CD14-positive monocyte (primary cell): ENCODE data around the gene PLET1. TPM values are rescaled to one million over a fixed set of nuclear protein-coding genes. Genes with fewer than 3 reads are reported as not detected.

Source experiments
- DNase-seq, 3 donors: peaks; one replicate each; pipeline ENCODE4 v3.0.0-alpha.2; 2011 to 2022
- H2AFZ ChIP-seq: 2 replicates; pipeline ENCODE4 v1.6.0; 2012; ENCODE audit warnings: mild to moderate bottlenecking, low read depth, low read length, inconsistent platforms; ENCODE audit not compliant: insufficient read depth, poor library complexity, severe bottlenecking
- H3K27ac ChIP-seq, 2 donors: 1 replicate in 1 of 2; 2 replicates in 1 of 2; pipeline ENCODE4 v1.5.1; 2012 to 2013; ENCODE audit warnings: low read length in 2 of 2, control low read depth in 1 of 2, inconsistent platforms in 1 of 2, low read depth in 1 of 2, mild to moderate bottlenecking in 1 of 2
- H3K27me3 ChIP-seq, 2 donors: one replicate each; pipeline versions ENCODE4 v1.6.0 to v1.6.1; 2011 to 2013; ENCODE audit warnings: low read length in 2 of 2; ENCODE audit not compliant: control insufficient read depth in 2 of 2, insufficient read depth in 2 of 2
- H3K36me3 ChIP-seq, 2 donors: replicated peaks in 1 of 2; 1 replicate in 1 of 2; 2 replicates in 1 of 2; pipeline versions ENCODE4 v1.5.1 to v1.6.1; 2012 to 2013; ENCODE audit warnings: low read length in 2 of 2, control low read depth in 1 of 2, inconsistent platforms in 1 of 2, mild to moderate bottlenecking in 1 of 2; ENCODE audit not compliant: insufficient read depth in 2 of 2, control insufficient read depth in 1 of 2
- H3K4me1 ChIP-seq, 2 donors: 1 replicate in 1 of 2; 2 replicates in 1 of 2; pipeline versions ENCODE4 v1.5.1 to v1.6.1; 2012 to 2013; ENCODE audit warnings: low read length in 2 of 2, control low read depth in 1 of 2, inconsistent platforms in 1 of 2, mild to moderate bottlenecking in 1 of 2, moderate library complexity in 1 of 2; ENCODE audit not compliant: insufficient read depth in 2 of 2, control insufficient read depth in 1 of 2
- H3K4me2 ChIP-seq: replicated peaks from 2 replicates; pipeline ENCODE3; 2012; ENCODE audit warnings: low read length, moderate library complexity, mild to moderate bottlenecking; ENCODE audit not compliant: poor library complexity, severe bottlenecking; ENCODE audit errors: extremely low read depth
- H3K4me3 ChIP-seq, 3 experiments: fragments of 200-600 bp in 1 of 3; sonication (generic) in 1 of 3; replicated peaks in 1 of 3; 1 replicate in 2 of 3; 2 replicates in 1 of 3; pipeline ENCODE4 v1.5.1; 2011 to 2013; ENCODE audit warnings: low read length in 3 of 3, mild to moderate bottlenecking in 3 of 3, control low read depth in 2 of 3, low read depth in 2 of 3, inconsistent platforms in 1 of 3, moderate library complexity in 1 of 3
- H3K79me2 ChIP-seq: 2 replicates; pipeline ENCODE4 v1.6.0; 2012; ENCODE audit warnings: mild to moderate bottlenecking, control low read depth, inconsistent platforms, low read length, moderate library complexity; ENCODE audit not compliant: insufficient read depth
- H3K9ac ChIP-seq: 2 replicates; pipeline ENCODE4 v1.6.0; 2017; ENCODE audit warnings: low read length, mild to moderate bottlenecking; ENCODE audit not compliant: insufficient read depth, poor library complexity, severe bottlenecking
- H3K9me3 ChIP-seq, 2 donors: replicated peaks in 1 of 2; 1 replicate in 1 of 2; 2 replicates in 1 of 2; pipeline versions ENCODE4 v1.5.1 to v1.6.1; 2012 to 2013; ENCODE audit warnings: low read length in 2 of 2, control low read depth in 1 of 2; ENCODE audit not compliant: control insufficient read depth in 1 of 2, insufficient read depth in 1 of 2
- H4K20me1 ChIP-seq: 2 replicates; pipeline ENCODE4 v1.6.0; 2012; ENCODE audit warnings: mild to moderate bottlenecking, low read length, control low read depth, moderate library complexity; ENCODE audit not compliant: insufficient read depth
- H3K27ac Mint-ChIP-seq, 7 donors: one replicate each; pipeline ENCODE4 v1.8.0; 2020; ENCODE audit warnings: mild to moderate bottlenecking in 7 of 7, mixed read lengths in 7 of 7, moderate library complexity in 6 of 7, inconsistent platforms in 2 of 7
- H3K27me3 Mint-ChIP-seq, 3 donors: one replicate each; pipeline ENCODE4 v1.8.0; 2021 to 2022; ENCODE audit warnings: low read depth in 3 of 3, mild to moderate bottlenecking in 3 of 3, mixed read lengths in 3 of 3, moderate library complexity in 3 of 3, inconsistent platforms in 1 of 3
- H3K36me3 Mint-ChIP-seq, 2 donors: one replicate each; pipeline ENCODE4 v1.8.0; 2020; ENCODE audit warnings: mixed read lengths in 2 of 2, inconsistent platforms in 1 of 2, mild to moderate bottlenecking in 1 of 2
- H3K4me1 Mint-ChIP-seq: one replicate; pipeline ENCODE4 v1.8.0; 2020; ENCODE audit warnings: mild to moderate bottlenecking, mixed read lengths
- H3K4me3 Mint-ChIP-seq, 2 donors: one replicate each; pipeline ENCODE4 v1.8.0; 2020; ENCODE audit warnings: mild to moderate bottlenecking in 2 of 2, mixed read lengths in 2 of 2, moderate library complexity in 1 of 2
- H3K9me3 Mint-ChIP-seq, 7 donors: one replicate each; pipeline ENCODE4 v1.8.0; 2020 to 2022; ENCODE audit warnings: mixed read lengths in 7 of 7, mild to moderate bottlenecking in 6 of 7, moderate library complexity in 6 of 7, inconsistent platforms in 2 of 7
- WGBS: methylation state at CpG from one replicate; pipeline ENCODE4 v1.1.5; 2013; ENCODE audit warnings: missing lambda C conversion rate; ENCODE audit not compliant: insufficient coverage; 5-methylcytosine and 5-hydroxymethylcytosine counted together
- intact Hi-C, 2 donors: fragments of 100-400 bp; cut with micrococcal nuclease; formaldehyde crosslinking; loops; one replicate each; pipeline versions ENCODE4 v1.15.0 to v1.15.1; 2023
- polyA plus RNA-seq, 3 donors: library from polyadenylated mRNA; depleted of rRNA in 1 of 3; unstranded in 2 of 3; stranded (reverse) in 1 of 3; fragments of 300-500 nt in 2 of 3; fragments of >200 nt in 1 of 3; fragmentation: Illumina TruSeq in 2 of 3; gene quantifications; 1 replicate in 2 of 3; 2 replicates in 1 of 3; pipeline ENCODE4 v1.2.3, GENCODE V29; 2012 to 2021
- TF ChIP-seq, protein P1 (sequence below): fragments of 200-600 bp; IDR thresholded peaks from one replicate; pipeline ENCODE4 v1.8.0; 2022; ENCODE audit warnings: antibody characterized with exemption, mild to moderate bottlenecking

Gene PLET1
- polyA plus RNA-seq, 3 donors: not detected

DNA sequence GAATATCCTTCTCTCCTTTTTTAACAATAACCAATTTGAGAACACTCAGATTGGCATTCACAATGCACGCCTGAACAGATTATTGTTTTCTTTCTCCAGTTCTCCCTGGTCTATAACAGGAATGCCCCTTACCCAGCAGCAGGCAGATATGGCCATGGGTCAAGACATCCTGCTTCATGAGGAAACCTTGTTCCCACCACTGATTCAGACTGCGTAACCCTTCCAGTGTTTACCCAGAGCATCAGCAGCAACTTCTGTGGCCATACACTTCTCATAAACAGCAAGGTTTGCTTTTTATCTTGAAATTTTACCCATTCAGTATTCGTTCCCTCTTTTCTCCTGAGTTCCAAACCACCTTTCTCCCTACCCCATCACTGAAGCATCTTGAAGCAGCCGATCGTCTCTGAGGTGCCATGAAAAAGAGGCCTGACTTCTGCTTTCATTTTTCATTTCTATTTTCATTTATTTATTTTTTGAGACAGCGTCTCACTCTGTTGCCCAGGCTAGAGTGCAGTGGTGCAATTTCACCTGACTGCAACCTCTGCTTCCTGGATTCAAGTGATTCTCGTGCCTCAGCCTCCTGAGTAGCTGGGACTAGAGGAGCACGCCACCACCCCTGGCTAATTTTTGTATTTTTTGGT lies 24.8 kb downstream of the PLET1 start:
- no peak overlapping the region for H3K9ac ChIP-seq
- H3K4me1 Mint-ChIP-seq: no peaks in the 10 kb centered on the region
- intact Hi-C loops: no loop called here
- TF ChIP-seq, protein P1, sequence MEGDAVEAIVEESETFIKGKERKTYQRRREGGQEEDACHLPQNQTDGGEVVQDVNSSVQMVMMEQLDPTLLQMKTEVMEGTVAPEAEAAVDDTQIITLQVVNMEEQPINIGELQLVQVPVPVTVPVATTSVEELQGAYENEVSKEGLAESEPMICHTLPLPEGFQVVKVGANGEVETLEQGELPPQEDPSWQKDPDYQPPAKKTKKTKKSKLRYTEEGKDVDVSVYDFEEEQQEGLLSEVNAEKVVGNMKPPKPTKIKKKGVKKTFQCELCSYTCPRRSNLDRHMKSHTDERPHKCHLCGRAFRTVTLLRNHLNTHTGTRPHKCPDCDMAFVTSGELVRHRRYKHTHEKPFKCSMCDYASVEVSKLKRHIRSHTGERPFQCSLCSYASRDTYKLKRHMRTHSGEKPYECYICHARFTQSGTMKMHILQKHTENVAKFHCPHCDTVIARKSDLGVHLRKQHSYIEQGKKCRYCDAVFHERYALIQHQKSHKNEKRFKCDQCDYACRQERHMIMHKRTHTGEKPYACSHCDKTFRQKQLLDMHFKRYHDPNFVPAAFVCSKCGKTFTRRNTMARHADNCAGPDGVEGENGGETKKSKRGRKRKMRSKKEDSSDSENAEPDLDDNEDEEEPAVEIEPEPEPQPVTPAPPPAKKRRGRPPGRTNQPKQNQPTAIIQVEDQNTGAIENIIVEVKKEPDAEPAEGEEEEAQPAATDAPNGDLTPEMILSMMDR: no peak
- H3K27ac Mint-ChIP-seq: no peak overlapping the region
- peaks cover 72 to 97% of the 10 kb centered on the region in 2 donors for H3K36me3 ChIP-seq
- WGBS: 85% methylated on average over 7 of the region's 8 CpGs
- H4K20me1 ChIP-seq: no peaks in the 10 kb centered on the region
- no peak overlapping the region for H3K4me2 ChIP-seq
- H3K36me3 Mint-ChIP-seq: peaks cover 80 to 87% of the 10 kb centered on the region in 2 donors
- no peaks in the 10 kb centered on the region for H3K27me3 ChIP-seq
- H3K27me3 Mint-ChIP-seq: peaks cover 0 to 3% (median 0%) of the 10 kb centered on the region in 3 donors
- no peaks in the 10 kb centered on the region for H3K4me1 ChIP-seq
- no peaks in the 10 kb centered on the region for H3K79me2 ChIP-seq
- H3K4me3 Mint-ChIP-seq: no peak overlapping the region
- no peak for DNase-seq
- no peaks in the 10 kb centered on the region for H3K9me3 ChIP-seq
- no peak overlapping the region for H2AFZ ChIP-seq
- no peak overlapping the region for H3K4me3 ChIP-seq
- H3K27ac ChIP-seq: no peak overlapping the region
- peaks cover 0 to 1% (median 0%) of the 10 kb centered on the region in 7 donors for H3K9me3 Mint-ChIP-seq

DNA sequence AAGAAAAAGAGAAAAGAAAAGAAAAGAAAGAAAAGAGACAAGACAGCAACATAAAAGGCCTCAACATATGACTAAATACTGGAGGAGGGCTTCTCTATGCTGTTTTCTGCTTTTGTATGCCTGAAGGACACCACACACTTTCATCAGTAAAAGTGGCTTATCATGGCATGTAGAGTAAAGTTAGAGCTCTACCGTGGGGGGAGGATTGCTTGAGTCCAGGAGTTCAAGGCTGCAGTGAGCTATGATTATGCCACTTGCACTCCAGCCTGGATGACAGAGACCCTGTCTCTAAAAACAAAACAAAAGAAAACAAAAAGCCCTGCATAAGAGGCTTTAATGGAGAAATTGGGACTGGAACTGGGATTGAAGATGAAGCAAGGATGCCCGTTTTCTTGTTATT lies 28.7 kb downstream of the PLET1 start:
- intact Hi-C loops: no loop called here
- TF ChIP-seq, protein P1: no peak
- peaks cover 0 to 1% (median 0%) of the 10 kb centered on the region in 7 donors for H3K9me3 Mint-ChIP-seq
- no peaks in the 10 kb centered on the region for H3K27me3 ChIP-seq
- H2AFZ ChIP-seq: no peak overlapping the region
- no peak overlapping the region for H3K27ac ChIP-seq
- H3K79me2 ChIP-seq: peaks cover 20% of the 10 kb centered on the region
- H3K9me3 ChIP-seq: no peaks in the 10 kb centered on the region
- no peaks in the 10 kb centered on the region for H4K20me1 ChIP-seq
- peaks cover 13% of the 10 kb centered on the region for H3K4me1 Mint-ChIP-seq
- DNase-seq: no peak
- no CpG with 5 or more reads among the region's 2 CpGs for WGBS
- H3K4me1 ChIP-seq: peaks cover 8% of the 10 kb centered on the region in 2 donors
- H3K36me3 Mint-ChIP-seq: peaks cover 73 to 80% of the 10 kb centered on the region in 2 donors
- H3K9ac ChIP-seq: no peak overlapping the region
- H3K36me3 ChIP-seq: peaks cover 69 to 90% of the 10 kb centered on the region in 2 donors
- no peak overlapping the region for H3K4me2 ChIP-seq
- no peak overlapping the region for H3K4me3 Mint-ChIP-seq
- H3K4me3 ChIP-seq: no peak overlapping the region
- no peak overlapping the region for H3K27ac Mint-ChIP-seq
- peaks cover 0 to 3% (median 2%) of the 10 kb centered on the region in 3 donors for H3K27me3 Mint-ChIP-seq
